Measurements from ENCODE around the gene RIMS4.

DNA sequence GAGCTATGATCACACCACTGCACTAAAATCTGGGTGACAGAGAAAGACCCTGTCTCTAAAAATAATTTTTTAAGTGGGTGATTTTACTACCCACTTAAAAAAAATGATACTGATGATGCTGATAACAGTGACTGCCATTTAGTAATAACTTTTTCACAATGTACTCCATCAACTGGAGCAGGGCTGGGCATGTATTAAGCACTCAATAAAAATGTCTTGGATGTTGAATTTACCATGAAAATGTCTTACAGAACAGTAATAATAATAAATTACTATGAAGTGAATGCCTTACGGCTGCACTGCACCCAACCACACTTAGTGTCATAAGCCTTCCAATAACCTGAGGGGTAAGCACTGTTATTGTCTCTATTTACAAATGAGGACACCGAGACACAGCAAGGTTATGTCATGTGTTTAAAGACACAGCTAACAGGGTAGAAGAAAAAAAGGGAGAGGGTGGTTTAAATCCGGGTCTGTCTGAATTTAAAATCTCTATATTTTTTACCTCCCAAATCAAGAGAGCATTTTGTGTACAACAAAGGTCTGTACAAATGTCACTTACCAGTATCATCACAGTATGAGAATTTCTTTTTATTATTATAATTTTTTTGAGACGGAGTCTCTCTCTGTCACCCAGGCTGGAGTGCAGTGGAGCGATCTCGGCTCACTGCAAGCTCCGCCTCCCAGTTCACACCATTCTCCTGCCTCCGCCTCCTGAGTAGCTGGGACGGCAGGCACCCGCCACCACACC, 21.5 kb downstream of the RIMS4 start:
- no peak for TF ChIP-seq GABPA (IDR thresholded peaks at IDR 0.05; ENCODE audit: low read depth)
- TF ChIP-seq, protein P1, sequence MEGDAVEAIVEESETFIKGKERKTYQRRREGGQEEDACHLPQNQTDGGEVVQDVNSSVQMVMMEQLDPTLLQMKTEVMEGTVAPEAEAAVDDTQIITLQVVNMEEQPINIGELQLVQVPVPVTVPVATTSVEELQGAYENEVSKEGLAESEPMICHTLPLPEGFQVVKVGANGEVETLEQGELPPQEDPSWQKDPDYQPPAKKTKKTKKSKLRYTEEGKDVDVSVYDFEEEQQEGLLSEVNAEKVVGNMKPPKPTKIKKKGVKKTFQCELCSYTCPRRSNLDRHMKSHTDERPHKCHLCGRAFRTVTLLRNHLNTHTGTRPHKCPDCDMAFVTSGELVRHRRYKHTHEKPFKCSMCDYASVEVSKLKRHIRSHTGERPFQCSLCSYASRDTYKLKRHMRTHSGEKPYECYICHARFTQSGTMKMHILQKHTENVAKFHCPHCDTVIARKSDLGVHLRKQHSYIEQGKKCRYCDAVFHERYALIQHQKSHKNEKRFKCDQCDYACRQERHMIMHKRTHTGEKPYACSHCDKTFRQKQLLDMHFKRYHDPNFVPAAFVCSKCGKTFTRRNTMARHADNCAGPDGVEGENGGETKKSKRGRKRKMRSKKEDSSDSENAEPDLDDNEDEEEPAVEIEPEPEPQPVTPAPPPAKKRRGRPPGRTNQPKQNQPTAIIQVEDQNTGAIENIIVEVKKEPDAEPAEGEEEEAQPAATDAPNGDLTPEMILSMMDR (IDR thresholded peaks at IDR 0.05; ENCODE audit: insufficient read depth, low read length): no peak
- TF ChIP-seq POLR2AphosphoS5 (IDR thresholded peaks at IDR 0.05; ENCODE audit: low read depth): no peak

Data from HL-60 (cell line).